Ovary (tissue), 9 donors: Measurements from ENCODE around the gene PKP2. TPM values are rescaled to one million over a fixed set of nuclear protein-coding genes. Genes with fewer than 3 reads are reported as not detected.

Source experiments
- DNase-seq, 5 donors: peaks; one replicate each; pipeline ENCODE4 v3.0.0-alpha.2; 2019 to 2020
- H3K27ac ChIP-seq, 2 donors: fragments of 200-600 bp; one replicate each; pipeline versions ENCODE4 v1.5.1 to v1.8.0; 2019 to 2022
- H3K27me3 ChIP-seq: fragments of 200-600 bp; one replicate; pipeline ENCODE4 v1.8.0; 2022
- H3K36me3 ChIP-seq: fragments of 200-600 bp; sonication (generic); one replicate; pipeline ENCODE4 v1.5.1; 2019
- H3K4me1 ChIP-seq: one replicate; pipeline ENCODE4 v1.8.1; 2013; ENCODE audit warnings: mild to moderate bottlenecking, moderate library complexity; ENCODE audit not compliant: insufficient read depth
- H3K4me3 ChIP-seq: fragments of 200-600 bp; sonication (generic); one replicate; pipeline ENCODE4 v1.5.1; 2017
- H3K9me3 ChIP-seq, 2 donors: fragments of 200-600 bp in 1 of 2; sonication (generic) in 1 of 2; one replicate each; pipeline versions ENCODE4 v1.5.1 to v1.8.1; 2013 to 2019; ENCODE audit warnings: mild to moderate bottlenecking in 1 of 2, moderate library complexity in 1 of 2
- CTCF ChIP-seq, 3 donors: fragments of 450-650 bp in 2 of 3; fragments of 200-600 bp in 1 of 3; IDR thresholded peaks; one replicate each; pipeline versions ENCODE4 v1.5.1 to v1.8.0; 2016 to 2022; ENCODE audit warnings: antibody characterized with exemption in 3 of 3, mild to moderate bottlenecking in 1 of 3
- EP300 ChIP-seq: sonication (generic); formaldehyde crosslinking; IDR thresholded peaks from one replicate; pipeline ENCODE4 v1.6.1; 2017; ENCODE audit warnings: antibody characterized with exemption
- POLR2A ChIP-seq: fragments of 450-650 bp; IDR thresholded peaks from one replicate; pipeline ENCODE4 v1.6.1; 2017; ENCODE audit warnings: antibody characterized with exemption, mild to moderate bottlenecking, moderate library complexity
- WGBS, 3 donors: extraction: QIAGEN DNeasy Blood & Tissue Kit in 1 of 3; methylation state at CpG; one replicate each; pipeline versions ENCODE4 v1.1.5 to v1.1.7; 2013 to 2017; 5-methylcytosine and 5-hydroxymethylcytosine counted together
- intact Hi-C, 4 donors: fragments of 100-400 bp; cut with DNase I; formaldehyde crosslinking; loops; one replicate each; pipeline versions ENCODE4 v1.11.0 to v1.15.1; 2022 to 2023
- polyA plus RNA-seq, 2 donors: library from polyadenylated mRNA; stranded (reverse); fragments of 200-250 nt in 1 of 2; fragments of 350-450 nt in 1 of 2; fragmentation: Illumina TruSeq in 1 of 2; extraction: RNeasy Lipid Tissue Mini Kit (QIAGEN cat#74804) in 1 of 2; gene quantifications; one replicate each; pipeline ENCODE4 v1.2.3, GENCODE V29; 2013 to 2014
- total RNA-seq, 7 donors: library from RNA; depleted of rRNA in 2 of 7; stranded (reverse); fragments of >200 nt in 2 of 7; fragmentation: NEBNext Ultra II Directional in 3 of 7; extraction: Animal tissue kit (Norgen Biotek cat#: 25700) in 3 of 7; gene quantifications; one replicate each; pipeline versions ENCODE4 v1.1.0 to v1.2.4, GENCODE V29; 2016 to 2023
- donor health status: DM: no; HTN: no; CAD: no; lungs with moderate emphysema.
- donor health status: DM: no; HTN: no; CAD: no.
- donor health status: Bipolar disorder and iron deficiency.
- donor health status: DM: yes; HTN: yes; CAD: no.
- donor health status: DM: no; HTN: no; CAD: no.
- donor health status: DM: yes; HTN: yes; CAD: no.

PKP2 gene
- total and polyA plus RNA-seq, 9 donors = 7.4 to 124 (median 26.9) TPM

- H3K4me1 ChIP-seq = no peaks in the 10 kb centered on the region
- no peaks in the 10 kb centered on the region for H3K27me3 ChIP-seq
- no peaks in the 10 kb centered on the region for H3K36me3 ChIP-seq
- no peak for DNase-seq
- H3K4me3 ChIP-seq = no peak overlapping the region
- H3K27ac ChIP-seq = no peak overlapping the region
- no peak for TF ChIP-seq EP300
- no peak for TF ChIP-seq CTCF (IDR thresholded peaks at IDR 0.05)
- TF ChIP-seq POLR2A = no peak
- intact Hi-C loops = no loop called here
- no peaks in the 10 kb centered on the region for H3K9me3 ChIP-seq
- WGBS, 3 donors = 91 to 100% (median 100%) methylated on average over 1 of the region's 1 CpG
Measured at GRCh38 chr12:32809846-32810245, 86.7 kb downstream of the PKP2 start.

GRCh38 chr12:32809196-32809595, 87.4 kb downstream of the PKP2 start:
- Histone ChIP-seq H3K36me3 (no peaks in the 10 kb centered on the region), H3K4me3 (no peak overlapping the region), H3K4me1 (no peaks in the 10 kb centered on the region), H3K27me3 (no peaks in the 10 kb centered on the region), H3K9me3 (no peaks in the 10 kb centered on the region), H3K27ac (no peak overlapping the region)
- TF ChIP-seq CTCF (IDR thresholded peaks at IDR 0.05) (no peak), POLR2A (no peak), EP300 (no peak)
- DNase-seq = no peak
- intact Hi-C loops = no loop called here
- WGBS, 3 donors = 0 to 89% (median 88%) methylated on average over 1 of the region's 1 CpG

GRCh38 chr12:32804301-32804700, 92.3 kb downstream of the PKP2 start:
- no peak overlapping the region for H3K27ac ChIP-seq
- intact Hi-C loops = no loop called here
- WGBS, 3 donors = 88 to 95% (median 91%) methylated on average over 3 of the region's 3 CpGs
- no peaks in the 10 kb centered on the region for H3K36me3 ChIP-seq
- H3K4me3 ChIP-seq = no peak overlapping the region
- no peaks in the 10 kb centered on the region for H3K27me3 ChIP-seq
- no peaks in the 10 kb centered on the region for H3K4me1 ChIP-seq
- no peak for DNase-seq
- H3K9me3 ChIP-seq = no peaks in the 10 kb centered on the region
- TF ChIP-seq EP300 (no peak), POLR2A (no peak), CTCF (IDR thresholded peaks at IDR 0.05) (no peak)

- TF ChIP-seq CTCF (IDR thresholded peaks at IDR 0.05) = no peak
- TF ChIP-seq POLR2A = no peak
- TF ChIP-seq EP300 = no peak
- H3K4me1 ChIP-seq = no peaks in the 10 kb centered on the region
- H3K27ac ChIP-seq = no peak overlapping the region
- H3K27me3 ChIP-seq = no peaks in the 10 kb centered on the region
- no peaks in the 10 kb centered on the region for H3K36me3 ChIP-seq
- intact Hi-C loops = no loop called here
- no peak for DNase-seq
- WGBS, 3 donors = 76 to 89% (median 86%) methylated on average over 5 of the region's 5 CpGs
- H3K9me3 ChIP-seq = no peaks in the 10 kb centered on the region
- H3K4me3 ChIP-seq = no peak overlapping the region
Measured at GRCh38 chr12:32801269-32801980, 95.2 kb downstream of the PKP2 start.
